ENCODE data around the gene LNX2.

- no peak for TF ChIP-seq CTCF (IDR thresholded peaks at IDR 0.05)
- TF ChIP-seq POLR2A (IDR thresholded peaks at IDR 0.05): no peak
Measured at GRCh38 chr13:27625839-27626238, 5.5 kb upstream of the LNX2 start.
